Ovary (tissue), 3 donors: ENCODE measurements around the gene SH2D6.

Source experiments
- POLR2A ChIP-seq: fragments of 450-650 bp; IDR thresholded peaks from one replicate; pipeline ENCODE4 v1.6.1; 2017; ENCODE audit warnings: antibody characterized with exemption, mild to moderate bottlenecking, moderate library complexity
- TF ChIP-seq, protein P1 (sequence below), 3 donors: fragments of 450-650 bp in 2 of 3; fragments of 200-600 bp in 1 of 3; IDR thresholded peaks; one replicate each; pipeline versions ENCODE4 v1.5.1 to v1.8.0; 2016 to 2022; ENCODE audit warnings: antibody characterized with exemption in 3 of 3, mild to moderate bottlenecking in 1 of 3
- donor health status: DM: no; HTN: no; CAD: no.

DNA sequence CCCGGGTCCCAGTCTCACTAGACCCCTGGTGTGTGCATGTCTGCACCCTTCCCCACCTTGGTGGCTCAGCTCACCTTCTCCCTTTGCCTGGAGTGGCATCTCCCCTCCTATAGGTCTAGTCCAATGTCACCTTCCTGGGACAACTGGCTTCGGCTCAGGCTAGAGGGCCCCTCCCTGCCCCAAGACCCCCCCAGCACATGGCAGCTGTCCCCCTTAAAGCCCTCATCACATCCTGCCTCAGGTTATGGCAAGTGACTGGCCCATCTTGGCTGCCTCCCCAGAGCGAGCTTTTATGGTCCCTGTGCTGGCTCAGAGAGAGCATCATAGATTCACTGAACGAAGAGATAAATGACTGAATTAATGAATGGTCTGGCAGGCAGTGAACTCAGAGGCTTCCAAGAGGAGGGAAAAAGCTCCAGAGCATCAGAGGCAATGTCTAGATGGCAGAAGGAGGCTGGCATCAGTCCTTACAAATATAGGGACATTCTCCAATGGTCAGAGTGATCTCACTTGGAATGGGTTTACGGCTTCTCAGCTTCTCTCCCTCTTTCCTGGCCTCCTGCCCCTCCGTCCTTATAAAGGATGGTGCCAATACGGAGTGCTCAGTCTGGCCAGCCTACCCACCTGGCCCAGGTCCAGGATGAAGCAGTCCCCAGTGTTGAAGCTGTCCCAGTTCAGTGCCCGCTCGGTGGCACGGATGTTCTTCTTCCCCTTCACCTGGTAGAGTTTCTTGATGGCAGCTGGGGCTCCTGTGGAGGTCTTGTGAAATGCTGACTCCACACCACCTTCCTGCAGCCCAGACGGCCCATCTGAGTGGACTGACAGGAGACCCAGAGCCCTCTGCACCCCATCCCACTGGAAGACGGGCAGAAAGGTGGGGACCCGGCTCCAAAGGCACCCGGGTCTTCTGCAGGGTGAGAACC is 17.7 kb upstream of the SH2D6 start:
- TF ChIP-seq, protein P1, sequence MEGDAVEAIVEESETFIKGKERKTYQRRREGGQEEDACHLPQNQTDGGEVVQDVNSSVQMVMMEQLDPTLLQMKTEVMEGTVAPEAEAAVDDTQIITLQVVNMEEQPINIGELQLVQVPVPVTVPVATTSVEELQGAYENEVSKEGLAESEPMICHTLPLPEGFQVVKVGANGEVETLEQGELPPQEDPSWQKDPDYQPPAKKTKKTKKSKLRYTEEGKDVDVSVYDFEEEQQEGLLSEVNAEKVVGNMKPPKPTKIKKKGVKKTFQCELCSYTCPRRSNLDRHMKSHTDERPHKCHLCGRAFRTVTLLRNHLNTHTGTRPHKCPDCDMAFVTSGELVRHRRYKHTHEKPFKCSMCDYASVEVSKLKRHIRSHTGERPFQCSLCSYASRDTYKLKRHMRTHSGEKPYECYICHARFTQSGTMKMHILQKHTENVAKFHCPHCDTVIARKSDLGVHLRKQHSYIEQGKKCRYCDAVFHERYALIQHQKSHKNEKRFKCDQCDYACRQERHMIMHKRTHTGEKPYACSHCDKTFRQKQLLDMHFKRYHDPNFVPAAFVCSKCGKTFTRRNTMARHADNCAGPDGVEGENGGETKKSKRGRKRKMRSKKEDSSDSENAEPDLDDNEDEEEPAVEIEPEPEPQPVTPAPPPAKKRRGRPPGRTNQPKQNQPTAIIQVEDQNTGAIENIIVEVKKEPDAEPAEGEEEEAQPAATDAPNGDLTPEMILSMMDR (IDR thresholded peaks at IDR 0.05), result no peak
- no peak for TF ChIP-seq POLR2A
